Activated CD4-positive, CD25-positive, alpha-beta regulatory T cell treated with anti-CD3 and anti-CD28 coated beads, Interleukin-2, amount 50 U/mL, for 72 hours (primary cell): Measurements from ENCODE around the gene SCTR.

Experiments used
- DNase-seq: peaks from one replicate; pipeline ENCODE4 v3.0.0; 2021

SCTR gene

DNA sequence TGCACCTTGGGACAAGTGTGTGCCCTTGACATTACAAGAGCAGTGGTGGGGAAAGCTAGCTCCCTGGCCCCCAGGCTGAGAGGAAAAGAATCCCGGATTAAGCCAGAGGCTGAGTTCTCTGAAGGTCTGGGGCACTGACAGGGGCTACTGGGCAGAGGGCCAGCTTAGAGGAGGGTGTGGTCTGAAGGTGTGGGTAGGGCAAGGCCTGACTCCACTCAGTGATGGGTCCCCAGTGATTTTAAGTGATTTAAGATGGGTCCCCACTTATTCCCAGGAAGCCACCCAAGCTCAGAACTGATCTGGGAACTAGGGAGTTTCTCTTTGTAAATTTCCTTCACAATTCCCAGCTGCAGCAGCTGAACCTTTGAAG lies 83.8 kb downstream of the SCTR start:
- no peak for DNase-seq

DNA sequence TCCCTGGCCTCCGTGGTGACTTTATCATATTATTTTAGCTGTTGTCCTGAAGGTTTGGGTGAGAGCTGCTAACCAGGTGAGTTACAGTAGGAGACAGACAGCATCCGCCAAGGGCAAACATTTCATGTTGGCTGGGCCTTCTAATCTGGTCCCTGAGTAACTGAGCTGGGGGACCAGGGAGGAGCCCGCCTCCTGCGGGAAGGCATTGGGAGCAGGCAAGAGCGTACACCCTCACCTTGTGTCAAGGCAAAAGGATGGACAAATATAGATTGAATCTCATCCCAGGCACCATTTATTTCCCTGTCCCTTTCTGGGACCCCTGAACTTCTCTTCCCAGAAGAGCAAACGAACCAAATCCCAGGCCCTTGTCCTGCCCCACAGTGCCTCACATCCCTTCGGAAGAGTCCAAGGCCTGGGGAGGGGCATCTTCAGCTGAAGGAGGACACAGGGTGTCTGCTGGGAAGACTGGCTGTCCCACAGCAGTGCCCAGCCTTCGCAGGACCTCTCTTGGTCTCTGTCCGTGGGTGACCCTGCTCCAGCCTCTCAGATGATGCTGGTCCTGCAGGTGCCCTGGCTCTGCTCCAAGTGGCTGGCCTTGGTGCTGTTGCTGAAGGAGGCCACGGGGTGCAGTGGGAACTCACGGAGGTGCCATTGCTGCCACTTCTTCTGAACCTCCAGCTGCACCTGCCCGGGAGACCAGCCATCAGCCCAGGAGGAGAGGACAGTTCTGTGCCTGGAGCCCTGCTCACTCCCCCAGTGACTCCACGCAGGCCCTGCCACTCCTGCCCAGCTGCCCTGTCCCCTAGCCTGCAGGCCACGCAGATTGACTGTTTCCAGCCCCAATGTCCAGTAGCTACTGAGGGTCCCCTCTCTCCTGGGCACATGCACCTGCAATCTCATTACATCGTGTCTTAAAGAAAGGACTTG lies 84.4 kb downstream of the SCTR start:
- DNase-seq = no peak

DNA sequence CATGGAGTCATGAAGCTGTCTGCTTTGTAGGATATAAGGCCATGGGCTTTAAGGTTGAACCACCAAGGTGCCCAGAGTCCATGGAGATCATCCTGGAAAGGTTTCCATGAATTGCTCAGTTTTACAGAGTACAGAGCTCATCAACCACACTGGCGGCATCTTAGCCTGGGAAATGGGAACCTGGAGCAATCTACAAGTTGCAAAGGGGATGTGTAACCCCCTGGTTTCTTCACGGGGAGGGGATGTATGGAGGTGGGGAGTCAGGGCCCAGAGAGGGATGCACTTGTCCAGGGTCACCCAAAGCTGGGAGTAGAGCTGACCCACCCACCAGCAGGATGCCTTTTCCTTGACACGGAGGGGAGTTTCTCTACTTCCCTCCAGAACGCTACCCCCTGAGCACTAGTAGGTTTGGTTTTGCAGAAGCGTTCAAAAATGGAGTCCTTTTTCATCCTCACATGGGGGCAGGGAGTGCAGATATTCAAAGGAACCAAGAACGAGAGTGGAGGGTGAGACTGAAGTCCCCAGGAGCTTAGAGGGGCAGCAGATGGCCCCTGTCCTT lies 85.5 kb downstream of the SCTR start:
- DNase-seq = no peak

DNA sequence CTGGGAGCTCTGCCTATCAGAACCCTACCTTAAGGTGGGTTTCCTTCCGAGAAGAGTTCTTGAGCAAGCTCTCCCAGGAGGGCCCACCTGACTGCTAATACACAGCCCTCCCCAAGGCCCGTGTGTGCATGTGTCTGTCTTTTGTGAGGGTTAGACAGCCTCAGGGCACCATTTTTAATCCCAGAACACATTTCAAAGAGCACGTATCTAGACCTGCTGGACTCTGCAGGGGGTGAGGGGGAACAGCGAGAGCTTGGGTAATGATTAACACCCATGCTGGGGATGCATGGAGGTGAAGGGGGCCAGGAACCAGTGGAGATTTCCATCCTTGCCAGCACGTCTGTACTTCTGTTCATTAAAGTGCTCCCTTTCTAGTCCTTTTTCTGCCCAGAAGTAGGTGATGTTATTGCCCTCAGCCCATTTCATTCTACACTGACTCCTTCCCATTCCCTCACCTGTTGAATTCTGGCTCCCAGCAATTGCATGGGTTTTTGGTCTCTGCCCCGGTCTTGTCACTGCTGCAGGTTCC lies 86.1 kb downstream of the SCTR start:
- no peak for DNase-seq

DNA sequence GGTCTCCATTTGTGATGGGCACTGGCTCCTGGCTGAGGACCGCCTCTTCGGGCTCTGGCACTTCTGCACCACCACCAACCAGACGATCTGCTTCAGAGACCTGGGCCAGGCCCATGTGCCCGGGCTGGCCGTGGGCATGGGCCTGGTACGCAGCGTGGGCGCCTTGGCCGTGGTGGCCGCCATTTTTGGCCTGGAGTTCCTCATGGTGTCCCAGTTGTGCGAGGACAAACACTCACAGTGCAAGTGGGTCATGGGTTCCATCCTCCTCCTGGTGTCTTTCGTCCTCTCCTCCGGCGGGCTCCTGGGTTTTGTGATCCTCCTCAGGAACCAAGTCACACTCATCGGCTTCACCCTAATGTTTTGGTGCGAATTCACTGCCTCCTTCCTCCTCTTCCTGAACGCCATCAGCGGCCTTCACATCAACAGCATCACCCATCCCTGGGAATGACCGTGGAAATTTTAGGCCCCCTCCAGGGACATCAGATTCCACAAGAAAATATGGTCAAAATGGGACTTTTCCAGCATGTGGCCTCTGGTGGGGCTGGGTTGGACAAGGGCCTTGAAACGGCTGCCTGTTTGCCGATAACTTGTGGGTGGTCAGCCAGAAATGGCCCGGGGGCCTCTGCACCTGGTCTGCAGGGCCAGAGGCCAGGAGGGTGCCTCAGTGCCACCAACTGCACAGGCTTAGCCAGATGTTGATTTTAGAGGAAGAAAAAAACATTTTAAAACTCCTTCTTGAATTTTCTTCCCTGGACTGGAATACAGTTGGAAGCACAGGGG lies 87.1 kb downstream of the SCTR start:
- DNase-seq = no peak

DNA sequence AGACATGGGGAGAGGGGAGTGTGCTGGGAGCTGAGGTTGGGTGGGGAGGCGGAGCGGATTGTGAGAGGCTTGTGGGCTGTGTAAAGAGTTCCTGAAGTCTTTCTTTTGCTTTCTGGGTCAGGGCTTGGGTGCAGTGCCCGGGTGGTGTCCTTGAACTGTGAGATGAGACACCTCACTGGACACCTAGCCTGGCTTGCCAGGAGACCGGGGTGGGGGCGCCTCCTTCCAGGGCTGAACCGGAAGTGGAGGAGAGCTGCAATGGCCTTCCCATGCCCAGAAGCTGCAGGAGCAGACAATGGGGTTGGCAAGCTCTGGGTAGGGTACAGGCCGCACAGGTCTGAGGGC lies 88.4 kb downstream of the SCTR start:
- no peak for DNase-seq

DNA sequence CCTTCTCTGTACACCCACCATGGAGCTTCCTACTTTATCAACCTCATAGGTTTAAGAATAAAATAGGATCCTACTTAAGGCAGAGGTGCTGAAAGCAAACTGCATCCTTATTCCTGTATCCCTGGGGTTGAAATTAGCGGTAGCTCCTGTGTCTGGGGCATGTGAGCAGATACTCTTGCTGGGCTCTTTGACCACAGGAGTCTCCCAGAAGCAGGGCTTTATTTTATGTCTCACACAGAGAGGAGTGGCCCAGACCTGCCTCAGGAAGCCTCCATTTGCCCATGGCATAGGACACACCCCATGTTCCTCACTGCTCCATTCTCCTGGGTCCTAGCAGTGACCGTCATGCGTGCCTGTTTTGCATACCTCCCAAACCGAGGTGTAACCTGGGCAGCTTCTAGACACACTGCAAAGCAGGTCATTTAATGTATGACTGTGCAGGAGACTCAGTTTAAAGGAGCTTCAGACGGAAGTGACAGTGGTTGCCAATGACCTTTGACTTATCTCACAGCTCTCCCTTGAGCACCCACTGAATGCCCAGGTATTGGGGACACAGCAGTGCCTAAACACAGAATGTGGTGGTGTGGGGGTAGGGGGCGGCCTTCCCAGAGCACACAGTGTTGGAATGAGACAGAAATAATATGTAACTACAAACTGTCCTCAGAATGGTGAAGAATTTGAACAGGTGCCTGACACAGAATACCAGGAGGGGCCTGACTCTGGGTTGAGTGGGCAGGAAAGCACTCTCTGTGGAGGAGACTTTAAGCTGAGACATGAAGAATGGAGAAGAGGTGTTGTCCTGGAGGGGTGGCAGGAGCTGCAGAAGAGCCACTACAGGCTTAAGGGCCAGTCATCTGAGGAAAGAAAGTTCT lies 89.0 kb downstream of the SCTR start:
- no peak for DNase-seq

DNA sequence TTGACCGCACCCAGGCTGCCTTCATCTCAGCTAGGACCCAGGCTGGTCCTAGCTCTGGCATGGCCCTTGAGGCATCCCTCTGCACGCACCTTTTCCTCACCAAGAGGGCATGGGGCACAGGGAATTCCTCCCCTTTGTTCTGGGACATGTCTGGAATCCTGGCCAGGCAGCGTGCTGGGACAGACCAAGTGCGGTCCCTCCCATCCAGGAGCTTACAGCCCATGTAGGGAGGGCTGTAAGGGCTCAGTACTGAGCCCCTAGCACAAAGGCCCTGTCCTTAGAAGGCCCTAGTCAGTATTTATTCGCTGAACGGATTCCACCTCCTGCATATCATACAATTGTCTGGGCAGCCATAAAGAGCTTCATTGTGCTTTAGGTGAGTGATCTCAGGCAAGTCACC lies 89.6 kb downstream of the SCTR start:
- no peak for DNase-seq

DNA sequence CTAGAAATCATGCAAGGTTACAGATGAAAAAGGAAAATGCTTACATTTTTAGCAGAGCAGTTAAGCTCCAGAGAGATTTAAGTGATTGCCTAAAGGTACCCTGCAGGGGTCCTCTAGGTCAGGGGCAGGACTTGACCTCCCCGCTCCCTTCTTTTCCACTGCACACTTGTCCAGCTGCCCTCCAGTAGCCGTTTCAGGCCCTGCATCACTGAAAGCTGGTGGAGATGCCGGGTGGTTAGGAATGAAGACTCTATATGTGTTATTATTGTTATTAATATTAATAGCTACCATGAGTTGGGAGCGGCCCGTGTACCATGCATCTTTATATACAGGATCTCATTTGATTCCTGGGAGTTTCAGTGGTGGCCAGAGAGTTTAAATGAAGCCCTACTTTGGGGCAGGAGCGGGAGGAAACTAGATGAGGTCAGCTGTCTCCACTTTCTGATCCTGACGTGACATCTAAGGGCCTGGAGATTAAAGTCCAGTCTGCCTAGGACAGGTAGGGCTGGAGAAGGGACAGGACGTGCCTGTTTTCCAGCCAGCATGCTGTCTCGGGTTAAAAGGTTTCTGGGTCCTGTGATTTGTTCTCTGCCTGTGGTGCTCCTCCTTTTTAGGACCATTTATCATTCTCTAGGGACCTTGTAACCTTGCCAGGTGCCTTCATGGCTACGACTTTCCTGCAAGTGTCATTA lies 90.5 kb downstream of the SCTR start:
- no peak for DNase-seq

DNA sequence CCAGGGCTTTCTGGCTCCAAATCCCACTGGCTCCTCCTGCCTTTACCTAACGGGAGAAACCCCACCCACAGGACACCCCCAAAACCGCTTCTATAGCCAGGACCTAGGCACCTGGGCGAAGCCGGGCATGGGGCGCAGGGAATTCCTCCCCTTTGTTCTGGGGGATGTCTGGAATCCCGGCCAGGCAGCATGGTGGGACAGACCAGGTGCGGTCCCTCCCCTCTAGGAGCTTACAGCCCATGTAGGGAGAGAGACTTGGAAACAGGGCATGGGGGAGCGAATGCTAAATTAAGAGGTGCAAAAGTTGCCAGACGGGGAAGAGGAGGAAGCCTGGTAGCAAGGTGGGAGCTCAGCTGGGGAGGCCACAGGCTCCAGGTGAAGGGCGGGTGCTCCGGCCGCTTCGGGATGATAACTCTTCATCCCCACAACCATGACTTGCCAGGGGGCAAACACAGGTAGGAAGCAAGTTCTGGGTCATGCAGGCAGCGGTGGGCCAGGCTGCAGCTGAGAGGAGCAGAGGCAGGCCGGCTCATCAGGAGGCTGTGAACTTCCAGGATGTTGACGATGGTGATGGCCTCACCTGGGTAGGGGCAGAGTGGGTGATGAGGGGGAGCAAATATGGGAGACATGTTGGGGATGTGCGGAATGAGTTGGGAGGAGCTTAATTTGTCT lies 91.3 kb downstream of the SCTR start:
- DNase-seq = no peak

DNA sequence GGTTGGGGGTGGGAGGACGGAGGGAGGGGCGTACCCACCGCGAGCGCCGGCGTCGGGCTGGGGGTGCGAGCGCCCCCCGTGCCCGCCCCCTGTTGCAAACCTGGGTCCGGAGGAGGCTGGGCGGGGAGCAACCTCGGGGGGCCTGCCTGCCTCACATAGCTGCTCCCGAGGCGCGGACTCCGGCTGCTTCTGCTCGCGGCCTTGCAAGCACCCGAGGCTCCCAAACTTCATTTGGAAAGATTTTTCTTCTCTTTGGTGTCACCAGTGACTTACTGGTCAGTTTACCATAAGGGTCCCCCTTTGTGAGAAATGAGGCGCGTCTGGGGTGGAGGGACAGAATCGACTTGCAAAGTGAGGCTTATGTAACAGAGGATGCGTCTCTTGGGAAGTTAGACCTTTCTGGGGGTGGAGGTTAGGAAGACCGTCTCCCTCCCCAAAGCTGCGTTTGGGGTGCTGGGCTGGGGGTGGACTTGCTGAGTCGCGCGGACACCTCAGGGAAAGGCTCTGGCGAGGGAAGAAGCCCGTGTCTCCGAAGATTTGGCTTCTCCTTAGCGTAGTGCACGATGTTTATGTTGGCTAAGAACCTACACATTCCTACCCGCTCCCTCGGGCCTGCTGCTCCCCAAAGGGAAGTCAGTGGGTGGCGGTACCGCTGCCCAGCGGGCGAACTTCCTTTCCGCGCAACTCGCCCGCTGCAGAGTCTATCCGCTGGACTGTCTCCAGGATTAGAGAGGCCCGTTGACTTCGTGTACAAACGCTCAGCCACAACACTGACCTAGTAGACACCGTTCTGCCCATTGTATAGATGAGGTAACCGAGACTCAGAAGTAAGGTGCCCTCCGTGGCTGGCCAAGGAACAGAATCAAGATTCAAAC lies 92.1 kb downstream of the SCTR start:
- no peak for DNase-seq

DNA sequence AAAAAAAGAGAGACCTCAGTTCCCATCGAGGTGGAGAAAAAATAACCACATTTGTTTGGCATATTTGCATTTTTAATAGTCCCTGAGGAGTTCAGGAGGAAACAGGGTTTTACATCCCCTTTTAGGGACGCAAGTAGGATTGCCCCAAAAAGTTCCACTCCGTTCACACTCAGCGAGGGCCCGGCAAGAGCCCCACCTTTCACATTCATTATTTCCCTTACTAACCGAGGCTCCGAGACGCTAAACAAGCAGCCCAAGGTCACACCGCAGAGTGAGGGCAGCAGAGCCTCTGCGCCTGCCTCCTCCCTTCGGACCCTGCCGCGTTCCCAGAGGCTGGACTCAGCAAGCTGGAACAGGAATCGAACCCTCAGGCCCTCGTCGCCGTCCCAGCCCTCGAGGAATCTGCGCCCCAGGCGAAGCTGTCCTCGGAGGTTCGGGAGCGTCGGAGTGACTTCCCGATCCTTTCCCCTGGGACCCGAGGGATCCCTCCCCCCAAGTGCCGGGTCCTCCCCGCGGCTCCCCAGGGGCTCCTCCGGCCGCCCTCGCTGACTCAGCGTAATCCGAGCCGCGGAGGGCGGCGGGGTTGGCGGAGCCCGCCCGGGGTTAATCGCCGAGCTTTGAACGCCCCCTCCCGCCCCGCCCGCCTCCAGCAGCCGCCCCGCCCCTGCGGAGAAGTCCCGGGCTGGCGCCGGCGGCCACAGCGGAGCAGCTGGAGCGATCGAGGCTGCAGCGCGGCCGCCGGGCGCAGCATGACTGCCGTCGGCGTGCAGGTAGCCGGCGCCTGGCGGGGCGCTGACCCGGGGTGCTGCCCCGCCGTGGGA lies 92.9 kb downstream of the SCTR start, which contains the start of gene TMEM37:
TSS of gene TMEM37 (plus strand) at position 700 of the 821 bp plus-strand sequence. CDS start at position 750, 50 bp downstream.
- no peak for DNase-seq

DNA sequence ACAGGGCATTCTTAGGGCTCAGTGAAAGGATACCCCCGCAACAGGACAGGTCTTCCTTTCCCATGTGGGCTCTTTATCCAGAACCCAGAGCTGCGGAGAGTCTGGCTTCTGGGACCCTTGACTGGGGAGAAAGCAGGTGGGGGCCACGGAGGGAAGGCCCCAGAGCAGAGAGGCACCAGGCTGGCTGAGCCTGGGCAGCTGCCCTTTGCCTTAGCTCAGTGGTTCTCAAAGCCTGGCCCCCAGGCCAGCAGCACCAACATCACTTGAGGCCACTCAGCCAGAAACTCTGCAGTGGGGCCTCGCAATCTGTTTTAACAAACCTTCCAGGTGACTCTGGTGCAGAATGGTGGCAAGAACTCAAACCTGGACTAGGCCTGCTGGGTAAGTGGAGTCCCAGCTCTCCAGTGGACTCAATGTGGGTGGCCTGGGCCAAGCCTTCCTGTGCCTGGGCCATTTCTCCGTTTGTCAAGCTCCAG lies 94.2 kb downstream of the SCTR start:
- DNase-seq = no peak

DNA sequence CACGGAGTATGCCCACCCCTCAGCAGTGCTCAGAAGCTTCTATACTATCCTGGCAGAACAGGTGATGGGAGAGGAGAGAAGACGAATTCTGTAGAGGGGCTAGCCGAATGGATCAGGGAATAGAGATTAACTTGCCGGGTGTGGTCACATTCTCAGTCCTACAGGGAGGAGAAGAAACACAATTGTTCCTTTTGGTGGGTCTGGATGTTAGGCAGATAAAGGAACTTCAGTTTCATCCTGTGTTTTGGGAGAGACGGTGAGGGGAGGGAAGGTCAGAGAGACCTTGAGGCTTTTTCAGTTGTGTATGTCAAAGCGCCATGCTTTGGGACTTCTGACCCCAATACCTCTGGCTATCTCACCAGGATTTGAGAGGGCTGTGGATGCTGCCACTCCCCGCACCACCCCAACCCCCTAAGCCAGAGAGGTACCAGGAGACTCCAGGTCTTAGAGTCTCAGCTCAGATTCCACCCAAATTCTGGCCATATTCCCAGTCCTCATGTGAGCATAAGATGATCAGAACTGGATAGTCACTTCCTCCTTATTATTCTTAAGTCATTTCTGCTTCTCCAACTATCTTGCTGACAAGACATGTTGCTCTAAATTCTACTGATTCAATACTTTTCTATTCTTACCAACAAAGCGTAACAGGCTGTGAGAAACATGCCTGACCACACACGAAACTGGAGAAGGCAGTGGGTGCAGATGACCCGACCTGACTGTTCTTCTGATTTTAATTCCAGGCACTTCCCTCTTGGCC lies 94.9 kb downstream of the SCTR start:
- DNase-seq = no peak

DNA sequence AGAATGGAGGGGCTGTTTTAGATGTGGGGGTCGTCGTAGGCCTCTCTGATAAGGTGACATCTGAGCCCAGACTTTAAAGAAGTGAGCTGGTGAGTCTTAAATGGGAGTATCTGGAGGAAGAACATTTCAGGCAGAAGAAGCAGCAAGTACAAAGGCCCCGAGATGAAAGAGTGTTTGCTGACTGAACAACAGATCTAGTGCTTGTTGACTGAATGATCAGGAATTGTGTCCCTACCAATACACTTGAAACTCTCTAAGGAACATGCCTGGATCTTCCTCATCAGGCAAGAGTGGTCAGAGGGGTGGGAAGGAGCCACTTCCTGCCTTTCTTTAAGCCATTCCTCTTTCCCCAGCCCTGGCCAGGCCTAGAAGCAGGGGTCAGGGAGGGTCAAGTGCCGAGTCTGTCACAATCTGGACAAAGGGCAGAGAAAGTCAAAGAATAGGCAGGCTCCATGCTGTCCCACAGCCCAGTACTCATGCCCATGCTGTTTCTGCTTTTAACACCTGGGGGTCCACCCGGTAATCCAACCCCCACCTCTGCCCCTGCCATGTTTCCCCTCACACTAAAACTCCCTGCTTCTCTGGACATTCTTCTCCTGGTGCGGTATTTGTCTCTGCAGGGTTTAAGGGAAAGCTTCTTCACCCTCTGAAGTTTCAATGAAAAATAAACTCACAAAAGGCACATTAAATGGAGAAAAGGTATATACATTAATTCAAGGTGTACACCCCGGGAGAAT lies 95.6 kb downstream of the SCTR start:
- no peak for DNase-seq

DNA sequence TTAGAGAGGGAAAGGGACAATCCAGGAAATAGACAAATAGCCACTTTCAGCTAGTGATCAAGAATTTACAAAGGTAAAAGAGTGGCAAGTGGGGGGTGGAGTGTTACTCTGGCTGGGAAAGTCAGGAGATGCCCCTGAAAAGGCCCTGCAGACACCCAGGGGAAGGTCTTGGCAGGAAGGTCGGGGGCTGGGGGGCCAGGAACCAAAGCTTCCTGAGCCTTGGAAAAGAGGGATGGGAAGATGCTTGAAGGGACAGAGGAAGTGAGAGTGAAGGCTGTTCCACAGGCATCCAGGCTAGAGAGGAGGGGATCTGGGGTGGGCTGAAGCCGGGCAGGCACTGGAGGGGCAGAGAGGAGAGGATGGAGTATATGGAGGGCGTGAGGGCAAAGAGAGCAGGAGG lies 96.5 kb downstream of the SCTR start:
- DNase-seq = no peak

DNA sequence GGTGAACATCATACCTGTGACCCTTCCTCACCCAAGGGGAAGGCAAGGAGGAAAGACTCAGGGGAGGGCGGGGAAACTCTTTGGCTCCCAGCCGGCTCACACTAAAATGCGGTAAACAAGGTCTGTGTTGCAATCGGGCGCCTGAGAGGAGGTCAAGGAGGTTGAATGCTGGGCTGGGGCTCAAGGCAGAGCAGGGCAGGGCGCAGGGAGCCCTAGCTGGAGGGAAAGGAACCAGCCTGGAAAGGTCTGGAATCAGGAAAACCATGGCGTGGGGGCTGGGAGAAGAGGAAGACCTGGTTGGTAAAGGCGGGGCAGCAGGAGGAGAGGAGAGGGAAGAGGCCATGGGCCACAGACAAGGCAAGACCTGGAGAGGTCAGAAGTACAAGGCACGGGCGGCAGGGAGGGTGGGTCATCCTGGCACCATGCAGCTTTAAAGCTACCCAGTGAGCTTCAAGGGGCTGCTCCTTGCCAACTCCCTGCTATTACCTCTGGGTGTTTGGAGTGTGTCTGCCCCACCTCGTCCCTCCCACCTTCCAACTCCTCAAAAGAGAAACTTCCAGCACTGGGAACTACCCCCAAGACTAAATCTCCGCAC lies 97.4 kb downstream of the SCTR start:
- no peak for DNase-seq

DNA sequence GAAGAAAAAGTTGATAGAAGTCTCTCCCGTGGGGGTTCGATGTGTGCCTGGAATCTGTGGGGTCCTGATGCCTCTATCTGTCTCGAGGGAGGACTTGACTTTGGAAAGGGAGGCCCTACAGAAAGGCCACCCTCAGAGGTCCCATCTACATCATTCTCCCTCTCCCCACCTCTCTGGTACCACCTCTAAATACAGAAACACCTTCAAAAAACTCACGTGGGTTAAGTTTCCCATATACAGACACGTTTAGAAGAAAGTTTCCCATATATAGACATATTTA lies 97.9 kb downstream of the SCTR start:
- no peak for DNase-seq
